RKO (cell line): ENCODE data around the gene BYSL.
A peak's percentile ranks its signal among the peaks of the same experiment; 100 is the strongest.
"Not testable (repeated sequence)": the region's sequence is repeated elsewhere in the genome, so short reads cannot be mapped to it uniquely, and the experiment has no call there.

Experiments used
- DNase-seq: peaks from one replicate; pipeline ENCODE4 v3.0.0-alpha.2; 2016; ENCODE audit warnings: low spot score

The BYSL gene

DNA sequence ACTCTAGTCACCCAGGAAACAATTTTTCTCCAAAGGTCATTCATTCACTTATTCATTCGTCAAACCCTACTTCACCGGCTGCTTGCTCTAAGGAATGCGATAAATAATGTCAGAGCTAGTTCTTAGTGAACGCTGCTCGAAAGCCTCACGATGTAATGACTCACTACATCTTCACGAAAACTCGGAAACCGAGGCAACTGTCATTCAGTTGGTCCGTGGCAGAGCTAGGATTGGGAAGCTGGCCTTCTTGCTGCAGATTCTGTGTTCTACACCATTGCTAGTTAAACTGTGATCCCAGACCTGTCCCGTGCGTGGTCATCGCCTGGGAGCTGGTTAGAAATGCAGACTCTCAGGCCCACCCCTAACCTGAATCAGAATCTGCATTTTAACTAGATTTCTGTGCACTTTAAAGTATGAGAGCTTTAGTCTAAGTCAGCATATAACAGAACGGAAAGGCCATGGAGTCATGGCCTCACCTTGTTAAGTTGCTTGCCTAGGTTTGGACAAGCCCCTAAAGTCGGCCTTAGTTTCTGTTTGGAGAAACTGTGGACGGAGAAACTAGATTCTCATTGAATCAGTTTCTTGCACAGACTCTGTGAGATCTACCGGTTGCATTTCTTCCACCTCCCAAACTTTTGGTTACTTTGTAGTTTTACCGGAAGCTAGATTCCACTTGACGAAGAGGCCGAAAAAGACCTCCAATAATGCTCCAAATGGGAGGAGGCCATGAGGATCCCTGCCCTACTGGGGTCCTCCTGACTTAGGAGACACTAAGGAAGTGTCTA is 21.0 kb downstream of the BYSL start:
- peak; percentile 92 for DNase-seq

DNA sequence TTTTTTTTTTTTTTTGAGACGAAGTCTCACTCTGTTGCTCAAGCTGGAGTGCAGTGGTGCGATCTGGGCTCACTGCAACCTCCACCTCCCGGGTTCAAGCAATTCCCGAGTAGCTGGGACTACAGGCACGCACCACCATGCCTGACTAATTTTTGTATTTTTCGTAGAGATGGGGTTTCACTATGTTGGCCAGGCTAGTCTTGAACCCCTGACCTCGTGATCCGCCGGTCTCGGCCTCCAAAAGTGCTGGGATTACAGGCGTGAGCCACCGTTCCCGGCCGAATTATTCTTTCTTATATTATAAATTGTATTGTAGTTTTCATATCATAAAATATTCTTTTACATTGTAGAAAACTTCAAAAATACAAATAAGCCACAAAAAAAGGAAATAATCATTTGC is 21.6 kb downstream of the BYSL start:
- not testable (repeated sequence) for DNase-seq

DNA sequence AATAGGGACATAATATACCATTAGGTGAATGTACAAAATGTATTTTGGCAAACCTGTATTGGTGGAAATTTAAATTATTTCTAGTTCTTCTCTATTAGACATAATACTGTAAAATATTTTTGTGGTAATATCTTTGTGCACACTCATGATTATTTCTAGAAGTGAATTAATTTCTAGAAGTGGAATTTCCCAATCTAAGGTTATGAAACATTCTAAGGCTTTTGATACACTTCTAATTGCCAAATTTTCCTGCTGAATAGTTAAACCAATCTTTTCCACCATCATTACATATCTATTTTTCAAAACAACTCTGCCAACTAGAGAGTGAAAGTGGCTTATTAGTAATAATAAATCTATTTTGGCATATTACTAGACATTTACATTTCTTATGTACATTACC is 22.2 kb downstream of the BYSL start:
- DNase-seq = no peak

DNA sequence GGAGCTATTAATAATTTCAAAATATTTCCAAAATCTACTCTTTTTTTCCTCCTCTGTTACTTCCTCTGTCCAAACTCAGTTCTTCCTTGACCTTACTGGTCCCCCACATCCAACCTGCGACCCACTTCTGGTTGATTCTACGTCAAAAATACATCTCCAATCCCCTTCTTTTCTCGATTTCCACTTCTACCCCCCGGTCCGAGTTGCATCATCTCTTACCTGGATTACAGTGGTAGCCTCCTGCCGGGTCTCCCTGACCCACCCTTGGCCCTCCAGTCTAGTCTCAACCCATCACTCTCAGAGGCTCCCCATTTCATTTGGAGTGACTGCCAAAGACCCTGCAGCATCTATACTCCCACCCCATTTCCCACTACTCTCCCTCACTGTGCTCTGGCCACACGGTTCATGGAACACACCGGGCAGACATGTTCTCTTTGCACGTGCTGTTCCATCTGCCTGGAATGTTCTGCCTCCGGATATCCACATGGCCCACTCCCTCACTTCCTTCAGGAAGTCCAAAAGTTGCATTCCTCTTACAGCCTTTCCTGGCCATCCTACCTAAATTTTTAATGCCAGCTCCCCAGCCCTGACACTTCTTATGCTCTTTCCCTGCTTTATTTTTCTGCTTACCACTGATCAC is 26.4 kb downstream of the BYSL start:
- DNase-seq = no peak

DNA sequence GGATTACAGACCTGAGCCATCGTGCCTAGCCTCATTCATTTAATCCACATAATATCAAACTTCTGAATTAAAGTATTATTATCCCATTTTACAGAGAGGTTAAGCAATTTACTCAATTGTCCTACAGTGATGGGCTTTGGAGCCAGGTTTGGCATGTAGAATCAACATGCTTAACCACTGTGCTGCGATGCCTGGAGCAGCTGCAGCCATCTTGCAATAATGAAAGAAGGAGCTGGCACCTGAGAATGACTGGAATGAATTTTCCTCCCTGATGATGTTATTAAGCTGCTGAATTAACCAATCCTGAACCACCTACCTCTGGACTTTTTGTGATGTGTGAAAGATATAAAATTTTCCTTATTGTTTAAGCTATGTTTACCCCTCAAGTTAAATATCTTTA is 33.4 kb downstream of the BYSL start:
- no peak for DNase-seq

DNA sequence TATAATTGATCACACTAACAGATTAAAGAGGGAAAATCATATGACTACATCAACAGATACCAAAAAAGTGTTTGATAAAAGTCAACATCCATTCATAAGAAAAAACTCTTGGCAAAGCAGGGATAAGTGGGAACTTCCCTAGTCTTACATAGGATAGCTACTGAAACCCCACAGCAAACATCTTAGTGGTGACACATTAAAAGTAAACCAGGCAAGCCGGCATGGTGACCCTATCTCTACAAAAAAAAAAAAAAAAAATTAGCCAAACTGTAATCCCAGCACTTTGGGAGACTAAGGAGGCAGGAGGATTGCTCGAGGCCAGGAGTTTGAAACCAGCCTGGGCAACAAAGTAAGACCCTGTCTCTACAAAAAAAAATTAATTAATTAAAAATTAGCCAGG is 34.1 kb downstream of the BYSL start:
- DNase-seq = no peak

DNA sequence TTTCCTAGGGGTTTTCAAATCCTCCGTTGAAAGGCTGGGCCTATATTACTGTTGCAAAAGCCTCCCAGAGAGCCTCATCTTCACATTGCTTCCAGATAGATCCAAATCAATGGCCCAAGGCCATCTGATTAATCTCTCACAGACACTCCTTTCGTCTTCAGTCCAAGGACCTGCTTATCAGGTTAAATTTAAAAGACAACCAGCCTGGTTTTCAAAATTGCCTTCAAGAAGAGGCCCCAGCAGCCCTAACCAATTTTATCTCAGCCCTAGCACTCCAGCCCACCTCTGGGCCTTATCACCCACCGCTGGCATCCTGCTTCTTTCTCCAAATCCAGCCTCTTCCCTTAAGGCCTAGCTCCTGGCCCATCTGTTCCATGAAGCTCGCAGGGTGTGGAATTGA is 35.8 kb downstream of the BYSL start:
- DNase-seq = no peak

DNA sequence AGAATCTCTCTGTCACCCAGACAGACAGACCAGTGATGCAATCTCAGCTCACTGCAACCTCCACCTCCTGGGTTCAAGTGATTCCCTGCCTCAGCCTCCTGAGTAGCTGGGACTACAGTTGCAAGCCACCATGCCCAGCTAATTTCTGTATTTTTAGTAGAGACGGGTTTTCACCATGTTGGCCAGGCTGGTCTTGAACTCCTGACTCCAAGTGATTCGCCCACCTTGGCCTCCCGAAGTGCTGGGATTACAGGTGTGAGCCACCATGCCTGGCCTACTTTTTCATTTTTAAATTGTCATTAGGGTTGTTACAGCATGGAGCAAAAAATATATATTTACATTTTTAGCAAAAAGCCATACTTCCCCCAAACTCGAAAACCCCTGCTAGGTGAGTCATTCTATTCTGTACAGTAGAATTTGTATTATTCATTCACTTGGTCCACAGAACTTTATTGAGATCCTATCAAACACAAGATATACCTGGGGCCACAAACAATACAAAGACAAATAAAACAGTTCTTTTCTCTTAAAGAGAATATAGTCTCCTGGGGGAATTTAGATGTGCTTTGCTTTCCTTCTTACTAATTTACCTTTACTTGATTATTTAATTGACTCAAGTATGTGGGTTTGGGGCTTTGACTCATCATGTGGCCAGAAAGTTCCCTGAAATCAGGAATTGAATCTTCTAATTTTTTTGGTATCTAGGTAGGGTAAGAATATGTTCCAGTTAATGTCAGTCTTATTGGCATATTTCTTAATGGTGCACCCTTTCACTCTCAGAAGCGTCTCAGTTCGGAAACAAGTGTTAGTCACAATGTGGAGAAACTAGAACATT is 36.9 kb downstream of the BYSL start:
- no peak for DNase-seq

DNA sequence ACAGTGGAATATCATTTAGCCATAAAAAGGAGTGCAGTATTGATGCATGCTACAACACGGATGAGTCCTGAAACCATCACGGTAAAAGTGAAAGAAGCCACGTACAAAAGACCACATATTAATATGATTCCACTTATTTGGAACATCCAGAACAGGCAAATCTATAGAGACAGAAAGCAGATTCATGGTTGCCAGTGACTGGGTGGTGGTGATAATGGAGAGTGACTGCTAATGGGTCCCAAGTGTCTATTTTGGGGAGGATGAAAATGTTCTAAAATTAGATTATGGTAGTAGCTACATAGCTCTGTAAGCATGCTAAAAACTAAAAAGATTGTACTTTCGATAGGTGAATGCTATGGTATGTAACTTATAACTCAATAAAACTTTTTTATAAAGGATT is 38.7 kb downstream of the BYSL start:
- DNase-seq = no peak

DNA sequence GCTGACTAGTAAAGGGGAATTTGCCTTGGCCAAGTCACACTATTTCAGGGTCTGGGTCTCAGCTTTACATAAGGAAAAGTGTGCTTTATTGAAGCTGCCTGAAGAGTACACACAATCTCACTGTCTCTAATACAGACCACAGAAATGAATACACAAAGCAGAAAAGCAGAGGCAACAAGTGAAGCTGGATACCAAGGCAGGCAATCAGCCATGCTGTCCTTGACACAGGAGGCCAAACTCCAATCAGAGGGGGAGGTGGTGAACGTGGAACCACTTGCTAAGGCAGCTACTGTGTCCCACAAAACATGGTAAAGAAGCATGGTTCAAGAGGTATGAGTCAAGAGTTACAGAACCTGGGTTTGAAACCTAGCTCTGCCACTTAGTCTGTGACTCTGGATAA is 42.1 kb downstream of the BYSL start:
- no peak for DNase-seq

DNA sequence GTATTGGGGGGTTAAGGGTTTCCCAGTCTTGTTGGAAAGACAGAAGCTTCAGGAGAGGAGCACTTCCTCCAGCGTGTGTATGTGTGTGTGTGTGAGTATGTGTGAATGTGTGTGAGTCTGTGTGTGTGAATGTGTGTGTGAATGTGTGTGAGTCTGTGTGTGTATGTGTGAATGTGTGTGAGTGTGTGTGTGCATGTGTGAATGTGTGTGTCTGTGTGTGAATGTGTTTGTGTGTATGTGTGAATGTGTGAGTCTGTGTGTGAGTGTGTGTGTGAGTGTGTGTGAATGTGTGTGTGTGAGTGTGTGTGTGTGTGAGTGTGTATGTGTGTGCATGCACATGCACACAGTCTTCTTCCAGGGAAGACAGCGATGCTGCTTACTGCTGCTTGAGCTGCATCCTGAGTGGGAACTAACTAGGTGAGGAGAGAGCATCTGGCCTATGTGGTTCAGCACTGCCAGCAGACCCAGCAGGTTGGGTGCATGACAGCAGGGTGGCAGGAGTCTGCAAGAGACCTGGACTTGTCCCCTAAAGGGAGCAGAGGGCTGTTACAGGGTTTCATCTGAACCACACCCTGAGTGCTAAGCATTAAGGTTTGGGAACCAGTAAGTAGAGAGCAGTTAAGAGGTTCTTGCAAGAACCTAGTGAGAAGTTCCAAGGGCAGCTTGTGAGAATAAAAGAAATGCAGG is 43.0 kb downstream of the BYSL start:
- DNase-seq = no peak

DNA sequence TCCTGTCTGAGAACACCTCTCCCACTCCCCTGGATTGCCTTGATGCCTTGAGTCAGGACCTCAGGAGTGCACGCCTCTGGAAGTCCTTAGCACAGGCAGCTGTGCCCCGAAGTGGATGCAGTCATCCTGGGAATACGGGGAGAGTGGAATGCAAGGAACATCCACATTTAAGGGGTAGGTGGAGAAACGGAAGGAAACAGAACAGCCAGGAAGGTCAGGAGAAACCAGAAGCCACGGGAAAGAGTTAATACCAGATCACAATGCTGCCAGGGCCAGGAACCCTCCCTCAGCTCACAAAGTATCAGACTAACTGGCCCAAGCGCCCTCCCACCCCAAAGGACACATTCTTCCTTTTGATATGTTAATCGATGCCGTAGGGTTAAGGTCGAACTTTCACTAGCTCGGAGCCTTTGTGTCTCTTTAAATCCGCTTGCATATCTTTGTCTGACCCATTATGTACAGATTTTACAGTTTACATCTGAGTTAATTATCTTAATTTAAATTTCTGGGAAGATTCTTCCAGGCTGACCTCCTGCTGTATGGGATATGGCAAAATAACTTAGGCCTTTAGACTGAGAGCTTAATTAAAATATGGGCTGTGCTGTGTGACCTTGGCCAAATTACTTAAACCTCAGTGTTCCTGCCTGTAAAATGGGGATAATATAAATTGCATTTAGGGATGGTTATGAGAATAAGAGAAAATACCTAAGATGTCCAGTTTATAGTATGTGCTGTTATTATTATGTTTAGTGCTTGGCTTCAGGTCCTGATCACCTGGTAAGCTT is 44.3 kb downstream of the BYSL start:
- no peak for DNase-seq

DNA sequence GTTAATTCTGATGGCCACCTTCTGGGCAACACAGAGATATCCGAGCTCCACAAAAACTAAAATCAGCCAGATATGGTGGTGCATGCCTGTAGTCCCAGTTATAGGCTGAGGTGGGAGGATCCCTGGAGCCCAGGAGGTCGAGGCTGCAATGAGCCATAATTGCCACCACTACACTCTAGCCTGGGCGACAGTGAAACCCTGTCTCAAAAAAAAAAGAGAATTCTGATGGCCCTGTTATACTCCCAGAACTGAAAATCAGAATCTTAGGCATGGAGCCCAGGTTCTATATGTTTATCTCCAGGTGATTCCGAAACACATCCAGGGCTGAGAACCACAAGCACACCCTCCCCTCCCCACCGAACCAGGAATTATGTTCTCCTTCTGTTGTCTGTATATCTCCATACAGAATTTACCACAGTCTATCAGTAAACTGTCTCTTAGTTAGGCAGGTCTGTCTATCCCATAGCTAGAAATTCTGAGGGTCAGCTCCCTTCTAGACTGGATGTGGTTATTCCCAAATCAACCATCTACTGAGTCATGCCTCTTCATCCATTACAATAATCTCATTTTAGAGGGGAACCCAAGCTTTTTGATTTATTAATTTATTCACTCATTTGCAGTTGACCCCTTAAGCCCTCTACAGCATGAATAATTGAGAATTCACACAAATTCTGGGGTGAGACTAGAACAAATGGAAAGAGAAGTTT is 45.1 kb downstream of the BYSL start:
- DNase-seq = no peak

DNA sequence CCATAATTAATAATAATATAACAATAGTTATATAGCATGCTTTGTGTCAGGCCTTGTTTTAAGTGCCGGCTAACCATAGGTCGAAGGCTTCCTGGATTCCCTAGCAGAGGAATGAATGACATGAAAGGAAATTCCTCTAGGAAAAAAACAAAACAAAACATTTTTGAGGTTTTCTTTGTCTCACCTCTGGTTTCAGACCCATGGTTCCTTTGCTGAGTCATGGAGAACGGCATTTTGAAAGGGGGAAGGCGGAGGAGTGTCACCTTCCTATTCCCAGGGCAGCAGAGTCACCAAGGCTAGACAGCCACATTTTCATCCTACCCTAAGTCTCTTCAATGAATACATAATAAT is 45.6 kb downstream of the BYSL start:
- no peak for DNase-seq

DNA sequence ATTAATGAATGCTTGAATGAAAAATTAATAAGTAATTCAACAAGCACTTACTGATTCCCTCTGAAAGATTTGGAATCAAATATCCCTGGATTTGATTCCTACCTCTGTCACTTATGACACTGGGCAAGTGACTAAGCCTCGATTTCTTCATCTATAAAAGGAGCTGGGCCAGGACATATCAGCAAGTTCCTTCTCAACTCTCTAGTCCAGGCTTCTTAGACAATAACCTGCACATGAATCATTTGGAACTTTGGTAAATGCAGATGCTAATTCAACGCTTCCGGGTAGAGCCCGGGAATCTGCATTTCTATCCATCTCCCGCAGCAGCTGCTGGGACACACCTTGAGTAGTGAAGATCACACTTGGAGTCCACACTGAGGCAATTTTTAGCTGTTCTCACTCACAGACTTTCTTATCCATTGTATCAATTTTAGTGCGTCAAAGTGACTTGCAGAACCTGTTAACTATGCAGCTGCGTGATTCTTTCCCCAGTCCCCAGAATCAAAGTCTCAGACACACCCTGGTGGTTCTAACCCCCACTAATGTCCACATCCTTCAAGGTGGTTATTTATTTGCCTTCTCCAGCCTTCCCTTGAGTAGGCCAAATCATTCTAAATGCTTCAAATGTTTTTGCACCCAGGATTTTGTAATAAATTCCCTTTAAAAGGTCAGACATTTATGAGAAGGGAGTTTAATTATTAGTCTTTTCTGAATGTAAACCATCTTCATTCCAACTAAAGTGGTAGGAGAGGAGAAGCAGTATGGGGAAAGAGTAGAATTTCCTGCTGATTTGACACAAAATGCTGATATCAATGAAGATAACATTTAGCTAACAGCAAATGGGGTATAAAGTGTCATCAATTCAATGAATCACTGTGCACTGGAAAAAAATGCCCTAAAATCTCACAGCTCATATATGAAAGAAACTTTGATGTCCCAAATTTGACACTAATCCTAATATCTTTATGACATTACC is 46.3 kb downstream of the BYSL start:
- no peak for DNase-seq

DNA sequence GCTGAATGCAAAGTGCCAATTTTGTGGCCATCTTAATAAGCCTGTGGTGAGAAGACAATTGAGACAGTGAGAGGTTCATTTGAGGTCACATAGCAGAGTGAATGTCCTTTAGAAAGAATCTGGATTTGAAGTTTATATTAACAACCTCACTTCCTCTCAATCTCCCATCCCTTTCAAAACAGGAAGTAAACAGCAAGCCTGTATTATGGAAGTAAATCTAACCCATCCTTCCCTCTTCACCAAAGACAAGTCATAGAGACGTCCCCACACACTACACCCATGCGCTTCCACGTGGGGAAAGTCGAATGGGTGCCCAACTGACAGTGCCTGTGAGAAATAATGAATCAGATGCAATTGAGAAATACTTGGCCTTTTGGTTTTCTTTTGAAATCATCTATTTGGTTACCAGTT is 49.1 kb downstream of the BYSL start:
- DNase-seq = no peak

DNA sequence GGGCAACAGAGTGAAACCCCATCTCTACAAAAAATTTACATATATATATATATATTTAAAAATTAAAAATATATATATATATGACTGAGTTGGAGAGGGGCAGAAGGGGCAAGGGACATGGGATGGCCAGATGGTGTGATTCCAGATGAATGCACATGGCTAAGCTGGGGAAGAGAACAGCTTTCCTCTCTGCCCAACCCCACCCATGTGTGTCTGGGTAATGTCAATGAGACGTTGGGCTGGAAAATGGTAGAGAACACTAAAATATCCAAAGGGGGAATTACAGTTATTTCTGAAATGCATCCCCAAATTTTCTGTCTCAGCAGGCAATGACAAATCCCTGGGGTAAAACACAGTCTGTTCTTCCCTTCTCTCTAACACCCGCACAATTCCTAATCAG is 51.5 kb downstream of the BYSL start:
- DNase-seq = no peak

DNA sequence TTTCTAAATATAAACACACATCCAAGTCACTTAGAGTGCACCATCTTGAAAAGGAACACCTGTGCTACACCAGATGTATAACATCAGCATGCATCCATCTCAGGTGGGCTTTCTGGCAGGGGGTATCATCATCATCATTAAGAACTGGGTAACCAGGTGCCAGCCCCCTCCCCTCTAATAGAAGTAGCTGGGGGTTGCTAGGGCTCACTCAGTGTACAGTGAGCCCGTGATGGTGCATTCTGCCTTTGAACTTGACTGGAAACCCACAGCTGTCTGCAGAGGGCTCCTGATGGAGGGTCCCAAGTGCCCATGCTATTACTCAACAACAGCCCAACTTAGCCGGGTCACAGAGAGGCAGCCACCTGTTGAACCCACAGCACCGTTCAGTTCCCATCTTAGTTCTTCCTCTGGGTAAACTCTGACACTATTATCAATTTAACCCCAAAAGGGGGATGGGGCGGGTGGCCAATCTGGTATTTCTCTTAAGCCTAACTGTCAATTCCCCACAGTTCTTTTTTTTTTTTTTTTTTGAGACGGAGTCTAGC is 53.1 kb downstream of the BYSL start:
- no peak for DNase-seq

DNA sequence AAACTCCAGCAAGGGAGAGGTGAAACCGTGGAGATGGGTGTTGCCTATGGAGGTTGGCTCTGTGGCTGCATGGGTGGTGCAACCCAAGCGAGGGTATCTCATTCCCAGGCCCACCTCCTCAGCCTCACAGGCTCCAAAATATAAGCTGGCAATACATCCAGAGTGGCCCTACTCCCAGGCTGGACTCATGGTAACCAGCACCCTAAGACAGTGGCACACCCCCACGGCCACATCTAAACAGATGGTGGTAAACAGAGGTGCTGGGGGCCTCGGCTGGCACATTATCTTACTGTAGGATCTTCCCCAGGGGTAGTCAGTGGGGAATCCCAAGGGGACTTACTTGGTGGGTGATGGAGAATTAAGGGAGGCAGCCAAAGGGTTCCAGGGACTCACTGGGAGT is 54.0 kb downstream of the BYSL start:
- DNase-seq = no peak
